Small intestine (tissue), 16 donors: Measurements from ENCODE around the gene GPR162. TPM values are rescaled to one million over a fixed set of nuclear protein-coding genes. Genes with fewer than 3 reads are reported as not detected.

Experiments
- DNase-seq, 2 donors: peaks; one replicate each; pipeline versions ENCODE4 v3.0.0 to v3.0.0-alpha.2; 2013
- FAIRE-seq: peaks from 2 replicates; lab custom pipeline; 2012; peaks lifted over from hg19 to GRCh38; lab: Jason Lieb, UNC
- H3K27ac ChIP-seq, 3 donors: one replicate each; pipeline ENCODE4 v1.5.1; 2013; ENCODE audit warnings: low read length in 2 of 3, mild to moderate bottlenecking in 2 of 3, control low read depth in 1 of 3, inconsistent platforms in 1 of 3, low read depth in 1 of 3, moderate library complexity in 1 of 3
- H3K27me3 ChIP-seq, 3 donors: one replicate each; pipeline ENCODE4 v1.6.1; 2013; ENCODE audit warnings: low read length in 3 of 3, inconsistent platforms in 1 of 3; ENCODE audit not compliant: control insufficient read depth in 3 of 3, insufficient read depth in 3 of 3
- H3K36me3 ChIP-seq, 3 donors: one replicate each; pipeline ENCODE4 v1.6.1; 2013; ENCODE audit warnings: low read length in 3 of 3, inconsistent platforms in 1 of 3, low read depth in 1 of 3, mild to moderate bottlenecking in 1 of 3, moderate library complexity in 1 of 3; ENCODE audit not compliant: control insufficient read depth in 3 of 3, insufficient read depth in 2 of 3
- H3K4me1 ChIP-seq, 3 donors: one replicate each; pipeline ENCODE4 v1.6.1; 2013; ENCODE audit warnings: low read length in 2 of 3, inconsistent platforms in 1 of 3, low read depth in 1 of 3, mild to moderate bottlenecking in 1 of 3, moderate library complexity in 1 of 3; ENCODE audit not compliant: control insufficient read depth in 3 of 3, insufficient read depth in 2 of 3
- H3K4me3 ChIP-seq, 3 donors: one replicate each; pipeline ENCODE4 v1.5.1; 2013; ENCODE audit warnings: low read length in 3 of 3, control low read depth in 1 of 3, inconsistent platforms in 1 of 3, low read depth in 1 of 3, mild to moderate bottlenecking in 1 of 3, moderate library complexity in 1 of 3
- H3K9me3 ChIP-seq, 2 donors: one replicate each; pipeline ENCODE4 v1.6.1; 2013; ENCODE audit warnings: low read depth in 1 of 2, low read length in 1 of 2; ENCODE audit not compliant: control insufficient read depth in 2 of 2, insufficient read depth in 1 of 2
- WGBS, 3 donors: extraction: QIAGEN DNeasy Blood & Tissue Kit; methylation state at CpG; one replicate each; pipeline ENCODE4 v1.1.7; 2013; 5-methylcytosine and 5-hydroxymethylcytosine counted together
- long read RNA-seq, 10 donors: transcript quantifications; one replicate each; lab custom pipeline, GENCODE V29; 2026
- polyA plus RNA-seq, 4 donors: library from polyadenylated mRNA; stranded (reverse) in 3 of 4; unstranded in 1 of 4; fragments of 200-250 nt in 3 of 4; fragments of 120-200 nt in 1 of 4; gene quantifications; one replicate each; pipeline versions ENCODE4 v1.2.1 to v1.2.3, GENCODE V29; 2013
- donor health status: healthy with polysubstance abuse.
- donor health status: control.
- donor health status: control.
- donor health status: Bipolar disorder and iron deficiency.
- donor health status: healthy.

GPR162 gene
- 1 to 10 TPM in 3 of 4 donors, not detected in 1; 1.1 to 6.7 (median 5.1) TPM for polyA plus RNA-seq
- long read RNA-seq, donor 1, partial matches to known transcripts = 0 of 1 reads
- long read RNA-seq, donor 1, other reads (novel, unspliced or antisense) = 0 of 1 reads
- long read RNA-seq, donor 2 = 0 reads
- long read RNA-seq, donor 3 = 0 reads
- long read RNA-seq, donor 4 = 0 reads
- long read RNA-seq, donor 5, partial matches to known transcripts = 0 of 1 reads
- long read RNA-seq, donor 5, other reads (novel, unspliced or antisense) = 0 of 1 reads
- long read RNA-seq, donor 6, partial matches to known transcripts = 0 of 1 reads
- long read RNA-seq, donor 6, other reads (novel, unspliced or antisense) = 0 of 1 reads
- long read RNA-seq, donor 7 = 0 reads
- long read RNA-seq, donor 8 = 0 reads
- long read RNA-seq, donor 9, partial matches to known transcripts = 0 of 1 reads
- long read RNA-seq, donor 9, other reads (novel, unspliced or antisense) = 0 of 1 reads
- long read RNA-seq, donor 10, partial matches to known transcripts = 5 of 10 reads
- long read RNA-seq, donor 10, other reads (novel, unspliced or antisense) = 0 of 10 reads

- Histone ChIP-seq H3K9me3 (no peaks in the 10 kb centered on the region), H3K27me3 (peaks cover 0 to 65% (median 2%) of the 10 kb centered on the region in 3 donors), H3K4me1 (peaks cover 0 to 24% (median 0%) of the 10 kb centered on the region in 3 donors), H3K4me3 (peak within 1 kb of the TSS in 2 of 3 donors; percentile 2 to 39), H3K27ac (peak within 1 kb of the TSS in 2 of 3 donors; percentile 13 to 59), H3K36me3 (peaks cover 0 to 8% (median 0%) of the 10 kb centered on the region in 3 donors)
- 1 to 5% (median 2%) methylated on average over 10 to 28 of the region's 28 CpGs for WGBS, 3 donors
- DNase-seq (peak in 1 of 2 donors; percentile 66), FAIRE-seq (no peak)
Measured at GRCh38 chr12:6821591-6822425, at the start of gene GPR162. GPR162 (plus strand) TSS chr12:6821821; CDS start chr12:6823899, 2,078 bp downstream.

- H3K27ac ChIP-seq = peak within 1 kb of the TSS in 2 of 3 donors; percentile 17 to 28
- FAIRE-seq (no peak), DNase-seq (no peak)
- 49 to 81% (median 80%) methylated on average over 5 to 15 of the region's 15 CpGs for WGBS, 3 donors
- H3K36me3 ChIP-seq = peaks cover 0 to 46% (median 2%) of the 10 kb centered on the region in 3 donors
- H3K27me3 ChIP-seq = peaks cover 0 to 18% (median 3%) of the 10 kb centered on the region in 3 donors
- no peaks in the 10 kb centered on the region for H3K9me3 ChIP-seq
- H3K4me1 ChIP-seq = peaks cover 0 to 30% (median 5%) of the 10 kb centered on the region in 3 donors
- H3K4me3 ChIP-seq = peak within 1 kb of the TSS in 1 of 3 donors; percentile 46
Measured at GRCh38 chr12:6772331-6772695, 49.3 kb upstream of the GPR162 start, which contains the start of gene LAG3. LAG3 (plus strand) TSS chr12:6772520; CDS start chr12:6772853, 333 bp downstream.

GRCh38 chr12:6772726-6773589 is 48.7 kb upstream of the GPR162 start:
- DNase-seq (no peak), FAIRE-seq (no peak)
- WGBS, 3 donors = 58 to 68% (median 62%) methylated on average over 21 of the region's 21 CpGs
- peaks cover 0 to 48% (median 2%) of the 10 kb centered on the region in 3 donors for H3K36me3 ChIP-seq
- peaks cover 0 to 23% (median 3%) of the 10 kb centered on the region in 3 donors for H3K4me1 ChIP-seq
- no peaks in the 10 kb centered on the region for H3K9me3 ChIP-seq
- peak overlapping the region in 2 of 3 donors; percentile 3 to 17 for H3K27ac ChIP-seq
- peak overlapping the region in 1 of 3 donors; percentile 46 for H3K4me3 ChIP-seq
- peaks cover 0 to 24% (median 3%) of the 10 kb centered on the region in 3 donors for H3K27me3 ChIP-seq

- H3K9me3 ChIP-seq = no peaks in the 10 kb centered on the region
- H3K36me3 ChIP-seq = peaks cover 0 to 42% (median 2%) of the 10 kb centered on the region in 3 donors
- H3K27ac ChIP-seq = peak overlapping the region in 2 of 3 donors; percentile 15 to 38
- 16 to 20% (median 18%) methylated on average over 42 to 60 of the region's 60 CpGs for WGBS, 3 donors
- peak overlapping the region in 1 of 3 donors; percentile 46 for H3K4me3 ChIP-seq
- peaks cover 0 to 22% (median 0%) of the 10 kb centered on the region in 3 donors for H3K4me1 ChIP-seq
- FAIRE-seq = no peak
- DNase-seq = peak in 1 of 2 donors; percentile 32
- peaks cover 0 to 24% (median 3%) of the 10 kb centered on the region in 3 donors for H3K27me3 ChIP-seq
Measured at GRCh38 chr12:6773590-6774351, 47.9 kb upstream of the GPR162 start.

GRCh38 chr12:6774499-6775062 is 47.0 kb upstream of the GPR162 start:
- peaks cover 0 to 26% (median 0%) of the 10 kb centered on the region in 3 donors for H3K4me1 ChIP-seq
- WGBS, 3 donors = 72 to 80% (median 76%) methylated on average over 15 of the region's 15 CpGs
- H3K27ac ChIP-seq = peak overlapping the region in 2 of 3 donors; percentile 15 to 38
- peak overlapping the region in 1 of 3 donors; percentile 46 for H3K4me3 ChIP-seq
- peaks cover 0 to 24% (median 3%) of the 10 kb centered on the region in 3 donors for H3K27me3 ChIP-seq
- peak in 1 of 2 donors; percentile 54 for DNase-seq
- peaks cover 0 to 36% (median 2%) of the 10 kb centered on the region in 3 donors for H3K36me3 ChIP-seq
- FAIRE-seq = no peak
- H3K9me3 ChIP-seq = no peaks in the 10 kb centered on the region

GRCh38 chr12:6775185-6776174 is 46.1 kb upstream of the GPR162 start:
- FAIRE-seq (no peak), DNase-seq (no peak)
- Histone ChIP-seq H3K9me3 (no peaks in the 10 kb centered on the region), H3K4me3 (no peak overlapping the region), H3K4me1 (peaks cover 0 to 35% (median 0%) of the 10 kb centered on the region in 3 donors), H3K27me3 (peaks cover 0 to 24% (median 3%) of the 10 kb centered on the region in 3 donors), H3K27ac (peak overlapping the region in 2 of 3 donors; percentile 12 to 22), H3K36me3 (peaks cover 0 to 27% (median under 1%) of the 10 kb centered on the region in 3 donors)
- 39 to 62% (median 43%) methylated on average over 16 of the region's 16 CpGs for WGBS, 3 donors
